ENCODE data around the gene PLEKHG5.
"Not testable (repeated sequence)": the region's sequence is repeated elsewhere in the genome, so short reads cannot be mapped to it uniquely, and the experiment has no call there.

Gene PLEKHG5

GRCh38 chr1:6463120-6463412 is 28.4 kb downstream of the PLEKHG5 start:
- no peak for DNase-seq (ENCODE audit: low read depth in 2 of 2)

GRCh38 chr1:6462412-6463119 is 28.9 kb downstream of the PLEKHG5 start:
- DNase-seq (ENCODE audit: low read depth in 2 of 2): no peak

GRCh38 chr1:6461538-6462411 is 29.7 kb downstream of the PLEKHG5 start:
- peak in 1 of 2 donors; percentile 21 for DNase-seq (ENCODE audit: low read depth in 2 of 2)

GRCh38 chr1:6461051-6461530 is 30.4 kb downstream of the PLEKHG5 start:
- DNase-seq (ENCODE audit: low read depth in 2 of 2): no peak

- DNase-seq (ENCODE audit: low read depth in 2 of 2): peak; percentile 86 to 91
Observed at GRCh38 chr1:6460301-6461050, 31.0 kb downstream of the PLEKHG5 start.

GRCh38 chr1:6459850-6460265 is 31.6 kb downstream of the PLEKHG5 start:
- no peak for DNase-seq (ENCODE audit: low read depth in 2 of 2)

GRCh38 chr1:6456800-6457466 is 34.5 kb downstream of the PLEKHG5 start:
- DNase-seq (ENCODE audit: low read depth in 2 of 2): no peak

GRCh38 chr1:6455752-6456520 is 35.5 kb downstream of the PLEKHG5 start:
- DNase-seq (ENCODE audit: low read depth in 2 of 2): not testable (repeated sequence)

GRCh38 chr1:6454856-6455751 is 36.4 kb downstream of the PLEKHG5 start:
- no peak for DNase-seq (ENCODE audit: low read depth in 2 of 2)

- DNase-seq (ENCODE audit: low read depth in 2 of 2): not testable (repeated sequence)
Observed at GRCh38 chr1:6453895-6454855, 37.3 kb downstream of the PLEKHG5 start.

GRCh38 chr1:6450943-6451373 is 40.5 kb downstream of the PLEKHG5 start:
- no peak for DNase-seq (ENCODE audit: low read depth in 2 of 2)

GRCh38 chr1:6450486-6450885 is 41.0 kb downstream of the PLEKHG5 start:
- DNase-seq (ENCODE audit: low read depth in 2 of 2): not testable (repeated sequence)

GRCh38 chr1:6450005-6450450 is 41.4 kb downstream of the PLEKHG5 start:
- DNase-seq (ENCODE audit: low read depth in 2 of 2): no peak

- DNase-seq (ENCODE audit: low read depth in 2 of 2): no peak
Observed at GRCh38 chr1:6448749-6449631, 42.5 kb downstream of the PLEKHG5 start.

GRCh38 chr1:6447818-6448748 is 43.4 kb downstream of the PLEKHG5 start:
- peak in 1 of 2 donors; percentile 29 for DNase-seq (ENCODE audit: low read depth in 2 of 2)

Measured in stimulated activated CD8-positive, alpha-beta memory T cell treated with anti-CD3 and anti-CD28 coated beads, Interleukin-15, amount 100 ng/mL, for 4 hours (primary cell).